EH (cell line): ENCODE results near the gene GORAB.

Experiments
- DNase-seq: peaks from one replicate; pipeline ENCODE4 v3.0.0-alpha.2; 2015; ENCODE audit warnings: low read depth

The GORAB gene

DNA sequence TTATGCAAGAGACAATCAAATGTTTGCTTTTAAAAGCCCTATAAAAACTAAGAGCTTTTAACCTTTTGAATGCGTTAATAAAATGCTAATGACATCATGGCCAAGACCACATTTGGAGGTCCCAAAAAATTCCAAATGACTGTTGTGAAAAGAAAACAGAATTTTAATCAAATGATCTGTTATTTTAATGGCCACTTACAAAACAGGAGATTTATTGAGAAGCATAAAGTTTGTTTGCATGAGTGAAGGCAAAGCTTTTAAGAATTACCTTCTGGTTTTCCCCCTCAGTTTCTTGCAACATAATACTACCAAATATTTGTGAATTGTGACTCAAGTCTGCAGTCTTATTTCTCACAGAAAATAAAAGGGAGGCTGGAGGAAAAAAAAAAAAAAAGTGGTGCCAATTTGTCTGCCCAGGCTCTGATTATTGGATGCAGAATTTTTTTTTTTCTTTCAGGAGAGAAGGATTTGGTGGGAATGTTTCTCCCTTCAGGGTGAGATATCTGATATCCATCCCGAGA, 60.7 kb downstream of the GORAB start:
- DNase-seq, result peak; percentile 80

DNA sequence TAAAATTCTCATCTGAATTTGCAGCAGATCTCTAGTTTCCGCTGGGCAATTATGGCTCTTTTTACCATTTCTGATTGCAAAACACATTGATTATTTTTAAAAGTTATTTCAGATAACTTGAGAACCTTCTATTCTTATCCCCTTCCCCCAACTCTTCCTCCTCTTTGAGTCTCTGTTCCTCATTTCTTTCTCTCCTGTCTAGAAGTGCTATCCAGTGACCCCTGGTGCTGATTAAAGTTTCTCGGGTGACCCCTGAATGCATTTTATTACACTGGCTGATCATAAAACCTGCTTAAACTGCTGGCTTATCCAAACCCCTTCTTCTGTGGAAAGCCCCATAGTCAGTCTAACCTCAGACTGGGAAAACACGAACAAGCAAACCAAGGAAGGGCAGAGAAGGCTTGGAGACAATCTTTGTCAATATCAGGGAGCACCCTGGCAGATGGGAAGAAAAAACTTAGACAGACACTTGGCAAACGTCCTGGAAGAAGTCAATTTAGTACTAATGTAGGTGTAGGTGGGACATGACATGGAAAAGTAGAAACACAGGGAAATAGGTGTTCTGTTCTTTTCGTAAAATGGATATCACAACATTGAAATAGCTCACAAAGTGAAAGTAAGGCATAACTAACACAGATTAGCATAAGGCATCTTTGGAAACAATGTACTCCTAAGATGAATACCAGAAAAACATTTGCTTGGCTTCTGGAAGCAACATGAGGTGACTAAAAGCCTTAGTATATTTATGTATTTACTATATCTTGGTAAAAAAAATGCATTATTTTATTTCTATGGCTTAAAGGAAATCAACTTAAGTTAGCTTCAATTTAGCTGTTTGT, 61.4 kb downstream of the GORAB start:
- DNase-seq, result peak; percentile 36

DNA sequence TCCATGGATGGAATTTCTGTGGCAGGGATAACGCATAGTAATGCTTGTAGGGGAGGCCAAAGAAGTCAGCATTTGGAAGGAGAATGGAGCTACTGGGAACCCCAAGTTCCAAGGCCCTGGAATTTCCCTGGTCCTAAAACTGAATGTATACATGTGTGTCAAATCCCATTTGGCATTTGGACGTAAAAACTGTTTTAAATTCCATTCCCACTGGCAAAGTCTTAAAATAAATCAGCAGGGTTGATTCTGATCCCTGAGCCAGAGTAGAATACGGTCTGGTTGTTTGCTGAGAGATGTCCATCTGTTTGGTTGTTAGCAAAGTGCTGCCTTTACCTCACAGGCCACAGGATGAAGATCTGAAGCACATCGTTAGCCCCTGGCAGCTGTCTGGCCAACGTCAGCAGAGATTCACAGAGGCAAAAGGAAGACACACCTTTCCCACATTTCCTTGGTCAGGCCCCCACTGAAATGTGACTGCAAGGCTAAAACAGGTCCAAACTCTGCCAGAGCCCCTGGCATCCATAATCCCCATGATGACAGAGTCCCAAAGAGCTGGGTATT, 62.2 kb downstream of the GORAB start:
- no peak for DNase-seq

DNA sequence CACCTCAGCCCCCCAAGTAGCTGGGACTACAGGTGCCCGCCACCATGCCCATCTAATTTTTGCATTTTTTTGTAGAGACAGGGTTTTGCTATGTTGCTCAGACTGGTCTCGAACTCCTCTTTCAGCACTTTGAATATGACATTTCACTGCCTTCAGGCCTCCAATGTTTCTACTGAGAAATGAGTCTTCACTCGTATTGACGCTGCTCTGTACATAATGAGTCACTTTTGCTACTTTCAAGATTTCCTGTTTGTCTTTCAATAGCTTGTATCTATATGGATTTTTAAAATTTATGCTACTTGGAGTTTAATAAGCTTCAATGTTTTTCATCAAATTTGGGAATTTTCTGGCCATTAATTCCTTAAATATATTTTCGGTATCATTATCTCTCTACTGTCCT, 64.7 kb downstream of the GORAB start:
- DNase-seq, result no peak

DNA sequence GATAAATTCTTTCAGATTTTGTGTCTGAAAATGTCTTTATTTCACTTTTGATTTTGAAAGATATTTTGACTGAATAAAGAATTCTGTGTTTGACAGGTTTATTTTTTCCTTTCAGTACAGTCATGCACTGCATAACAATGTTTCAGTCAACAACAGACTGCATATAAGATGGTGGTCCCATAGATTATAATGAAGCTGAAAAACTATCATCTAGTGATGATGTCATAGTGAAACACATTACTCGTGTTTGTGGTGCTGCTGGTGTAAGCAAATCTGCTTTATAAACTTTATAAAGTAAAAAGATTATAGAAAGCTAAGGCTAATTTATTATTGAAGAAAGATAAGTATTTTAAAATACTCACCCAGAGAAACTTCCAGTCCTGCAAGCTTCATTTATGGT, 66.7 kb downstream of the GORAB start:
- DNase-seq, result no peak

DNA sequence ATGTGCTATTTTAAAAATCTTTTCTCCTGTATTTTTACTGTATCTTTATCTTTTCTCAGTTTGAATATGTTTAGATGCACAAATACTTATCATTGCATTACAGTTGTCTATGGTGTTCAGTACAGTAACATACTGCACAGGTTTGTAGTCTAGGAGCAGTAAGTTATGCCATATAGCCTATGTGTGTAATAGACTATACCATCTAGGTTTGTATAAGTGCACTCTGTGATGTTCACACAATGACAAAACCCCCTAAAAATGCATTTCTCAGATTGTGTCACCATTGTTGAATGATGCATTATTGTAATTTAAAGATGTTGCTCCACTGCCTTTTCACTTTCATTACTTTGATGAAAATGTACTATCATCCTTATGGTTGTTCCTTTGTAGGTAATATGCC, 67.1 kb downstream of the GORAB start:
- no peak for DNase-seq

DNA sequence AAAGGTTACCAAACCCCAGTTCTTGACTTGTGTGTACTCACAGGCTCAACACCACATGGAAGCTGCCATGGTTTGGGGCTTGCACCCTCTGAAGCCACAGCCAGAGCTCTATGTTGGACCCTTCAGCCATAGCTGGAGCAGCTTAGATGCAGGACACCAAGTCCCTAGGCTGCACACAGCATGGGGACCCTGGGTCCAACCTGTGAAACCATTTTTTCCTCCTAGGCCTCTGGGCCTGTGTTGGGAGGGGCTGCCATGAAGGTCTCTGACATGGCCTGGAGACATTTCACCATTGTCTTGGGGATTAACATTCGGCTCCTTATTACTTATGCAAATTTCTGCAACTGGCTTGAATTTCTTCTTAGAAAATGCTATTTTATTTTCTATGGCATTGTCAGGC, 69.9 kb downstream of the GORAB start:
- DNase-seq, result no peak
